GM21529 (cell line): ENCODE results near the gene LPAR1.

ENCODE experiments used
- ATAC-seq: cut with Tn5 transposase; IDR thresholded peaks from one replicate; pipeline ENCODE4 v1.9.1; 2021; ENCODE audit not compliant: unreplicated experiment

The LPAR1 gene

DNA sequence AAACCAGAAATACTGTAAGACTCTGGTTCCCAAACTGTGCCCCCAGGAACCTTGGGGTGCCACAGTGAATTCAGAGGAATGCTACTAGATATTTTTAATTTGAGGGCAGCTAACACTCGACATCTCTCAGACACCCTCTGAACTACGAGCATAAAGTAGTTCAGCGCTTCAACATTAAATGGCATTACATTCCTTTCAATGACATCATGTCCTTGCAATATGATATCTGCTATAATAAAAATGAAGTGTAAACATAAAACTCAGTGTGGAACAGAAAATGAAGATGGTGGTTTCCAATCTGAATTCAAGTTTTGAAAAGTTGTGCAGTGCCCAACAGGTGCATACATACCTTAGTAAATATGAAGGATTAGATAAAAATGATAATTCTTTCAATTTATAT is 116.1 kb downstream of the LPAR1 start:
- ATAC-seq, result no peak

DNA sequence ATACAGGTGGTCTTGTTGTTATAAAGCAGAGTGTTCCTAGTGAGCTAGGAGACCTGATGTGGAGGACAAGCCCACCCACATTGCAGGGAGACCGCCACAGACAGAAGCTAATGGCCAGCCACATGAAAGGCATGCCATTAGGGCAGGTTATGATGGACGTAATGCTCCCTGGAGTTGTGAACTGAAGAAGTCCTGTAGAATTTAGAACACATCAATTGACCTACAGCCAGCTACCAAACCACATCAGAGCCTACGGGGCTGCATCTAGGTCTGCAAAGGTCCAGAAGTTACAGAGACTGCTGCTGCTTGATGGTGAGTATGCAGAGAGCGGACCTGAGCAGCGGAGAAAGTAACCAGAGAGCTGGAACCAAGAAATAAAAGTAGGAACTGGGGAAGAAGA is 116.6 kb downstream of the LPAR1 start:
- ATAC-seq, result no peak

DNA sequence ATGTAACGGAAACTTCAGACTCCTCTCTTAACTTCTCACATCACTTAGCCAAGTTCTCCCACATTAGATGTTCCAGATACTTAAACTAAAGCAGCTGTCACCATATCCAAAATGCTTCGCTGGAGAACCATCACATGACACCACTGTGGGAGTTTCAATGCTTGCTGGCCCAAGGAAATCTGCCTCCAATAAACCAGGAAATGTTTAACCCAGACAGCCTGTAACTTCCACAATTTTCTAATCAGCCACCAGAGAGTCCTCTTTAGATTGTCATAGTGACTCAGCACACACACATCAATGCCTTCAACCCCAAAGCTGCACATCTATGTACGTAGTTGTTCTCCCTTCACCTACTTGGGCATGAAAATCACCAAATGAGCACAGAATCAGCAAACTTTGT is 118.7 kb downstream of the LPAR1 start:
- ATAC-seq, result no peak

DNA sequence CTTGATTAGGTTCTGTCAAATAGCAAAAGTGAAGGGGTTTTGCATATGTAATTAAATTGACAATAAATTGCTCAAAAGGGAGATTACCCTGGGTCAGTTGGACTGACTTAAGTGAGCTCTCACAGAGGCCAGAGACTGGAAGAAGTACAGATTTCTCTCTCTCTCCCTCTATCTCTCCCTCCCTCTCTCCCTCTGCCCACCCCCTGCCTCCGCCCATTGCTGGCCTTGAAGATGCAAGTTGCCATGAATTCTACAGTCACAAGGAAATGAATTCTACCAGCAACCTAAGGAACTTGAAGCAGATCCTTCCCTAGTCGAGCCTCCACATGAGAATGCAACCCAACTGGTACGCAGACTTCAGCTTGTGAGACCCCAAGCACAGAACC is 119.2 kb downstream of the LPAR1 start:
- ATAC-seq, result no peak

- ATAC-seq, result no peak
These were observed 119.8 kb downstream of the LPAR1 start for GRCh38 chr9:110918316-110919049.

GRCh38 chr9:110916403-110916802 is 121.9 kb downstream of the LPAR1 start:
- ATAC-seq, result no peak

DNA sequence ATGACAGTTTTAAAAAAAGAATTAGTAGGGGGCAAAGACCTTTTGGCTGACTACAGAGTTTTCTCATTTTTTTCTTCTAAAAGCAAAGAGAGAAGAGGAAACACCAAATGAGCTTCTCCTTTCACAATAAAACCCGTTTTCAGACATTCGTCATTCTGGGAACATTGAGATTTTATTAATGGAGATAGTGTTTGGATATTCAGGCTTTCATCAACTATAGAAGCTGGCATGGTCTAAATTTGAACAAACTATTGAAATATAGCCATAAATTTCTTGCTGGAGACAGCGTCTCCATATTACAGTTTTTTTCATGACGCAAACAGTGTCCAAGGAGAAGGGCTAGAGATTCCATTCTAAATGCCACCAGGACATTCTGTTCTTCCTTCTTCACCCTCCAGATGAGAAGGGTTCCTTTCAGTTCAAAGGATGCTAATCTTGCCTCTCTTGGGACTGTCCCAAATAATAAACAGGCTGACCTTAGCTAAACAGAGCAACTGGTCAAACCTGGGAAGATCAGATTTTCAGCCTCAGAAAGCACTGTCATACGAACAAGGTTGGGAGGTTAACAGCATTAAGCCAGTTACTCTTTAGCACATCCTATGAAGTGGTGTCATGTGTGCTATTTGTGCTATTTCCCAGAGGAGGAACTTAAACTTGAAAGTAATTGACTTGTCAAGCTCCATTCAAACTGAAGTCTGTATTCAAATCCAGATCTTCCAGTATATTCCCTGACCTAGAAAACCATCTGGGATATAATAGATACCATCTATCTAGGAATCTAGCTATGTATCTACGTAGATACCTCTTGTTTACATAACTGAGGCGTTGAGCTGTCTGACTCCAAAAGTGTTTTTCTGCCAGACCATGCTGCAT is 125.6 kb downstream of the LPAR1 start:
- ATAC-seq, result no peak

GRCh38 chr9:110911659-110912418 is 126.4 kb downstream of the LPAR1 start:
- ATAC-seq, result no peak

- ATAC-seq, result no peak
These were observed 129.4 kb downstream of the LPAR1 start for GRCh38 chr9:110908894-110909293.

DNA sequence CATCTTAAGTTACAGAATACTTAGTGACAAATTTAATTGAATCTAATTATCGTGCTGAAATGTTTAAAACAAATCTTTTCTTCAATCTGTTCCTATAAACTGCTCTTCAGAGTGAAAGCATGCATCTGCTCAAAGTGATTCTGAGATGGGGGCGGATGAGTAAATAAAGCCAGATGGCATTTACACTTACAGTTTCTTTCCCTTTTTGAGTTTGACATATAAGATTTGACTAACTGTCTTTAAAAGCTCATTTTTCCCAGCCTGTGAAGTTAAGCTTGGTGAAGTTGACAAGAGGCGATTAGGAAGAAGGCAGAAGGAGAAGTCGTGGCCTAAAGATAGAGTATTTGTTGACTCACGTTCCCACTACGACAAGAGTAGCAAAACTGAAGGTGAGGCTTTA is 137.4 kb downstream of the LPAR1 start:
- no peak for ATAC-seq

- no peak for ATAC-seq
These were observed 137.8 kb downstream of the LPAR1 start for GRCh38 chr9:110900456-110900855.

- ATAC-seq, result no peak
These were observed 139.4 kb downstream of the LPAR1 start for GRCh38 chr9:110898866-110899265.

- no peak for ATAC-seq
These were observed 139.9 kb downstream of the LPAR1 start for GRCh38 chr9:110898358-110898757.

DNA sequence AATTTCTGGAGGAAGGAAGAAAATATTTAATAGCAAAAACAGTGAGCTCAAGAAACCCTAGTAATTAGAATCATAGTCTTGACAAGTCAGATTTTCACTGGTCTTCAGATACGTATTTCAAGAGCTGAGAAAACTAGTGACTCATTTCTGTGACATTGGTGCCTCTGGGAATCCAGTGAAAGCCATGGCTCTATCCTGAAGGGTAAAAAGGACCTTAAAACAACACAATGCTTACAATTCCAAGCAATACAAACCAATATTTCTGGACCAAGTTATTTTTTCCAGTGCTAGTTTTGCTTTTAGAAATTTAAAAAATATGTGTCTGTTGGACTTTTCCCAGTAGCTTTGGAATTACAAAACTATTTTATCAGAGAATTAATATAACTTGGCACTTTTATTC is 140.3 kb downstream of the LPAR1 start:
- no peak for ATAC-seq

DNA sequence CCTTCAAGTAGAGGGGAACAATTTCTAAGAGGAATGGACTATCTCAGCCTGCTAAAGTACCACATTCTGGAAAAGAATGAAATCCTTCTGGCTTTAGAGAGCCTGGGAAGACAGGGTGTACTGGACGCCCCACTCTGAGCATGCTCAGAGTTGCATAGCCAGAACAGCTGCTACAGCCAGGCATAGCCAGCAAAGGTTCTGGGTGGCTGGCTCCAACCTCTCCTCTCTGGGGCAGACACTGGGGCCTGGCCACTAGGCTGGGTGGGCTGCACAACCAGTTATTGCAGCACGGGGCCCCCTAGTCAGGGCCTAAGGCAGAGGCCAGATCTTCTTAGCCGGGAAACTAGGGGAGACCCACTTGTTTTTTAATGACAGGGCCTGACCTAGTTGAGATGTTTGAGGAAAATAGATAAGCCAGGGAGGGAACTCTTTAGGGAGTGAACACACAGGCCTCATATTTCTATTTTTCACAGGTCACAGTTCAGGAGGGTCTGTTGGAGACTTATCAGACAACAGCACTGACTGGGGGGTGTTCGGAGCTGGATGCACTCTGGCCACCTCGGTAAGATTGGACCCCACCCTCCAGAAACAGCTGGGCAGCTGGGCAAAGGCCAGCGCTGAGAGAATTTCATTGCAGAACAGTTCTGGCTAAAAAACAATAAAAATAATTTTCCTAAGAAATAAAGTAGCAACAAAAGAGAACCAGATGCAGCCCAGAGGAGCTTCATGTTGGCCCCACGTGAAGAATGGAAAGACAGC is 142.9 kb downstream of the LPAR1 start:
- no peak for ATAC-seq

- no peak for ATAC-seq
These were observed 143.5 kb downstream of the LPAR1 start for GRCh38 chr9:110894731-110895130.

DNA sequence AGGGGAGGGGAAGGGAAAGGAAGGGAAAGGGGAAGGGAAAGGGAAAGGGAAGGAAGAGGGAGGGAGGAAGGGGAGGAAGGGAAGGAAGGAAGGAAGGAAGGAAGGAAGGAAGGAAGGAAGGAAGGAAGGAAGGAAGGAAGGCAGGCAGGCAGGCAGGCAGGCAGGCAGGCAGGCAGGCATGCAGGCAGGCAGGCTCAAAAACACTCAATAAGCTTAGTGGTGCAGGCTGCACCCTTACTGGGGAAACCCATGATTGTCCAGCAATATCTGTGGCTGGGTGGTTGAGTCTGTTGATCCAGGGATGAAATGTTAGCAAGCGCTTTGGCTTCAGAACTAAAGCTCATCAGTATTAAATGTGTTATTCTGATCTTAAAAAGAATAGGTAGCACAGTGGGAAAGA is 145.6 kb downstream of the LPAR1 start:
- no peak for ATAC-seq

DNA sequence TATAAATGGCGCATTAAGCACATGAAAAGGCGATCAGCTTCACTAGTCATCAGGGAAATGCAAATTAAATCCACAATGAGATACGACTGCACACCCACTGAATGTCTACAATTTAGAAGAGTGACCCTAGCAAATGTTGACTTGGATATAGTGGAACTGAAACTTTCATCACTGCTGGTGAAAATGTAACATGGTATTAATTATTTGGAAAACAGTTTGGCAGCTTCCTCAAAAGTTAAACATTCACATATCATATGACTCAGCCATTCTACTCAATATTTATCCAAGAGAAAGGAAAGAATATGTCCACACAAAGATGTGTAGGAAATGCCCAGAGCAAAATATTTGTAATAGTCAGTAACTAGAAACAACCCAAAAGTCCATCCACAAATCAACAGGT is 146.5 kb downstream of the LPAR1 start:
- ATAC-seq, result no peak

DNA sequence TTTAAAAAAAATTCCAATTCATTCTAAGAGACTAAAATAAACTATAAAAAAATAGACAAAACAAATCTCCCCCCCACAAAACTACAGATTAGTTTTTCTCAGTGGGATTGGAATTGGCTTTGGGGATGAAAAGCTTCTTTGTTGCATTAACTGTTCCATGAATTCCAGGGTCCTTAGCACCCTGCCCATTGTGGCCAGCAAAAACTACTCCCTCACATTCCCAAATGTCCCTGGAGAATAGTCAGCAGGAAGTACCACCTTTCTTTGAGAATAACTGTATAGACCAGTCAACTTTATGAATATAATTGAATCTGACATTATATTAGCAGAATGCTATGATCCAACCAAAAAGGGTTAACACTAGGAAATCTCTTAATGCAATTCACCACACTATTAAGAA is 147.9 kb downstream of the LPAR1 start:
- ATAC-seq, result no peak

DNA sequence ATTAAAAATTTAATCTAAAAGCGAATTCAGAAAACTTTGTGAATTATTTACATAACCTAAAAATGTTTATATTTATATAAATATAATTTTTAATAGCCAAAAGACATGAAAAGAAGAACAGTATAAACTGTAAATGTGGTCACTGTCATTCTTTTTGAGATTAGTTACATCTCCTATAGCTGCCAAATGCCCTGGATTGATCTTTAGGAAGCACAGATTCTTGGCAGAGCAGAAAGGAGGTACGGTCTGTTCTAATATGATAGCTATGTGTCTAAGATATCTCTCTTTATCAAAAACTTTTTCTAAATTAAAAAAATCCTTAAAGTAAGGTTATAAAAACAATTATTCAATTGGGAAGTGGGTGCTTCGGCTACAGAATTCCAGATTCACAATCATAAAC is 151.0 kb downstream of the LPAR1 start:
- ATAC-seq, result no peak

GRCh38 chr9:110886832-110887231 is 151.4 kb downstream of the LPAR1 start:
- ATAC-seq, result no peak
